Thymus (tissue), 14 donors: ENCODE measurements around the gene NIPA2. TPM values are rescaled to one million over a fixed set of nuclear protein-coding genes. Genes with fewer than 3 reads are reported as not detected.
A peak's percentile ranks its signal among the peaks of the same experiment; 100 is the strongest.
"Not testable (repeated sequence)": the region's sequence is repeated elsewhere in the genome, so short reads cannot be mapped to it uniquely, and the experiment has no call there.

ENCODE experiments used
- DNase-seq, 9 donors: peaks; one replicate each; pipeline ENCODE4 v3.0.0-alpha.2; 2013; ENCODE audit warnings: low spot score in 9 of 9, low read depth in 6 of 9, missing footprints in 1 of 9
- H3K27ac ChIP-seq, 2 donors: one replicate each; pipeline ENCODE4 v1.5.1; 2013; ENCODE audit warnings: control low read depth in 1 of 2, low read depth in 1 of 2, low read length in 1 of 2, mild to moderate bottlenecking in 1 of 2, moderate library complexity in 1 of 2
- H3K27me3 ChIP-seq, 2 donors: one replicate each; pipeline ENCODE4 v1.5.1; 2013; ENCODE audit warnings: low read length in 1 of 2; ENCODE audit not compliant: control insufficient read depth in 2 of 2, insufficient read depth in 1 of 2
- H3K36me3 ChIP-seq, 2 donors: one replicate each; pipeline ENCODE4 v1.5.1; 2013; ENCODE audit warnings: low read length in 1 of 2, mild to moderate bottlenecking in 1 of 2, moderate library complexity in 1 of 2; ENCODE audit not compliant: control insufficient read depth in 2 of 2, insufficient read depth in 2 of 2
- H3K4me1 ChIP-seq, 2 donors: one replicate each; pipeline ENCODE4 v1.5.1; 2013; ENCODE audit warnings: low read length in 2 of 2; ENCODE audit not compliant: control insufficient read depth in 2 of 2, insufficient read depth in 2 of 2
- H3K4me3 ChIP-seq, 2 donors: one replicate each; pipeline ENCODE4 v1.5.1; 2013; ENCODE audit warnings: low read length in 2 of 2, control low read depth in 1 of 2, mild to moderate bottlenecking in 1 of 2
- H3K9me3 ChIP-seq, 2 donors: one replicate each; pipeline ENCODE4 v1.5.1; 2013; ENCODE audit warnings: low read length in 1 of 2, mild to moderate bottlenecking in 1 of 2; ENCODE audit not compliant: control insufficient read depth in 2 of 2, insufficient read depth in 1 of 2
- WGBS: extraction: QIAGEN DNeasy Blood & Tissue Kit; methylation state at CpG from one replicate; pipeline ENCODE4 v1.1.7; 2013; 5-methylcytosine and 5-hydroxymethylcytosine counted together
- long read RNA-seq, 10 donors: transcript quantifications; one replicate each; lab custom pipeline, GENCODE V29; 2026
- polyA plus RNA-seq: library from polyadenylated mRNA; stranded (reverse); fragments of 200-250 nt; gene quantifications from one replicate; pipeline ENCODE4 v1.2.3, GENCODE V29; 2013
- total RNA-seq: library from RNA; stranded (reverse); fragments of 120-200 nt; gene quantifications from one replicate; pipeline ENCODE4 v1.2.4, GENCODE V29; 2013
- donor health status: healthy.

The NIPA2 gene
- total RNA-seq (35.7 TPM), polyA plus RNA-seq (22.0 TPM)
- long read RNA-seq, donor 1, partial matches to known transcripts, result 0 of 1 reads
- long read RNA-seq, donor 1, other reads (novel, unspliced or antisense), result 0 of 1 reads
- long read RNA-seq, donor 2, result 0 reads
- long read RNA-seq, donor 3, transcript NIPA2-203 (6 exons, 2,280 nt), result major isoform, 8 of 15 reads
- long read RNA-seq, donor 3, transcript NIPA2-201 (8 exons, 3,233 nt), result minor isoform, 5 of 15 reads
- long read RNA-seq, donor 3, partial matches to known transcripts, result 0 of 15 reads
- long read RNA-seq, donor 3, other reads (novel, unspliced or antisense), result 0 of 15 reads
- long read RNA-seq, donor 4, transcript NIPA2-203 (6 exons, 2,280 nt), result major isoform, 6 of 18 reads
- long read RNA-seq, donor 4, partial matches to known transcripts, result 8 of 18 reads
- long read RNA-seq, donor 4, other reads (novel, unspliced or antisense), result 0 of 18 reads
- long read RNA-seq, donor 5, partial matches to known transcripts, result 8 of 18 reads
- long read RNA-seq, donor 5, other reads (novel, unspliced or antisense), result 0 of 18 reads
- long read RNA-seq, donor 6, transcript NIPA2-203 (6 exons, 2,280 nt), result major isoform, 5 of 9 reads
- long read RNA-seq, donor 6, partial matches to known transcripts, result 0 of 9 reads
- long read RNA-seq, donor 6, other reads (novel, unspliced or antisense), result 0 of 9 reads
- long read RNA-seq, donor 7, transcript NIPA2-203 (6 exons, 2,280 nt), result major isoform, 12 of 26 reads
- long read RNA-seq, donor 7, partial matches to known transcripts, result 12 of 26 reads
- long read RNA-seq, donor 7, other reads (novel, unspliced or antisense), result 0 of 26 reads
- long read RNA-seq, donor 8, partial matches to known transcripts, result 6 of 10 reads
- long read RNA-seq, donor 8, other reads (novel, unspliced or antisense), result 0 of 10 reads
- long read RNA-seq, donor 9, transcript NIPA2-203 (6 exons, 2,280 nt), result major isoform, 5 of 7 reads
- long read RNA-seq, donor 9, partial matches to known transcripts, result 0 of 7 reads
- long read RNA-seq, donor 9, other reads (novel, unspliced or antisense), result 0 of 7 reads
- long read RNA-seq, donor 10, partial matches to known transcripts, result 0 of 8 reads
- long read RNA-seq, donor 10, other reads (novel, unspliced or antisense), result 0 of 8 reads

DNA sequence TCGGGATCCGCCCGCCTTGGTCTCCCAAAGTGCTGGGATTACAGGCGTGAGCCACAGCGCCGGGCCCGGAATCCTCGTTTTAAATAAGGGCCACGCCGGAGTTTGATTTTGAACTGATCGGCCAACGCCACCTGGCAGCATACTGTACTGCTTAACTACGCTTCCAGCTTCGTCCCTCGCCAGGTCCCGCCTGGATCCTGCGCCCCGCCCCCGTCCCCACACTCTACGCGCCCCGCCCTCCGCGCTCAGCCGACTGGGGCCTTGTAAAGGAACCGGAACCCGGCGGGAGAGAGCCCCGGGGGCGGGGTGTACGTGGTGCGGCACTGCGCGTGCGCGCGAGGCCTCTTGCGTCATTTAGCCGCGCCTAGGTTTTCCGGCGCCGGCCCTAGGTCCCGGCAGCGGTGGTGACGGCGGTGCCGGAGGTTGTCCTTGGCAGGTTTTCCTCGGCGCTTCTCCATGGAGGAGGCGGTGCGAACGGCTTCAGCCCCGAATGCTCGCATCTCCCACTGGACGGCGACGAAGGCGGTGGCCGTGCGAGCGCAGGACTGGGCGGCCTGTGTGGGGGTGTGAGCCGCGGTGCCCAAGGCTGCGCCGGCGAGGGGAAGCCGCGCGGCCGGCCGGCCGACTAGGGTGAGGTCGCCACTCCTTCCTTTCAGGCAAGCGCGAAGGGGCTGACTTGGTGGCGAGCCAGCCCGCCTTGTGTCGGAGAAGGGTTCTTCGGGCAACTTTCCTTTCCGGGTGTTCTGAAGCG lies at the start of gene NIPA2:
Gene NIPA2 (plus strand): TSS at position 375 of the 751 bp plus-strand sequence. CDS start 13,066 bp downstream, outside the sequence.
- under 1% methylated on average over 83 of the region's 83 CpGs for WGBS
- no peaks in the 10 kb centered on the region for H3K27me3 ChIP-seq

DNA sequence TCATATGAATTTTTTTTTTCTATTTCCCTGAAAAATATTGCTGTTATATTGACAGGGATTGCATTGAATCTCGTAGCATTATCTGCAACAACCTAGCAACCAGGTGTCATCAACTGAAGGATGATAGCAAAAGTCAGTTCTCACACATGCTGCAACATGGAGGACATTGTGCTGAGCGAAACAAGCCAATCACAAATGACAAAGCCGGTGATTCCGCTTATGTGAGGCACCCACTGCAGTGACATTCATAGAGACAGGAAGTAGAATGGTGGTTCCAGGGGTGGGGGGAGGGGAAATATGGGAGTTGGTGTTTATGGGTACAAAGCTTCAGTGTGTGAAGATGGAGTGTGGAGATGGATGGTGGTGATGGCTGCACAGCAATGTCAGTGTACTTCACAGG lies 44.4 kb upstream of the NIPA2 start:
- H3K4me1 ChIP-seq, result no peaks in the 10 kb centered on the region
- H3K9me3 ChIP-seq, result peaks cover 2 to 7% of the 10 kb centered on the region in 2 donors
- DNase-seq, result peak in 1 of 9 donors; percentile 13
- no peaks in the 10 kb centered on the region for H3K27me3 ChIP-seq
- no peak overlapping the region for H3K27ac ChIP-seq
- H3K36me3 ChIP-seq, result peaks cover 0 to 4% of the 10 kb centered on the region in 2 donors
- no peak overlapping the region for H3K4me3 ChIP-seq
- WGBS, result 93% methylated on average over 4 of the region's 4 CpGs

More for the DNA sequence above, at the start of gene NIPA2:
- Histone ChIP-seq H3K9me3 (no peaks in the 10 kb centered on the region), H3K4me1 (peaks cover 7 to 10% of the 10 kb centered on the region in 2 donors), H3K36me3 (peaks cover 3% of the 10 kb centered on the region in 2 donors), H3K4me3 (peak within 1 kb of the TSS; percentile 70 to 77), H3K27ac (peak within 1 kb of the TSS; percentile 82 to 95)
- DNase-seq, result peak; percentile 87 to 98 (median 95)

DNA sequence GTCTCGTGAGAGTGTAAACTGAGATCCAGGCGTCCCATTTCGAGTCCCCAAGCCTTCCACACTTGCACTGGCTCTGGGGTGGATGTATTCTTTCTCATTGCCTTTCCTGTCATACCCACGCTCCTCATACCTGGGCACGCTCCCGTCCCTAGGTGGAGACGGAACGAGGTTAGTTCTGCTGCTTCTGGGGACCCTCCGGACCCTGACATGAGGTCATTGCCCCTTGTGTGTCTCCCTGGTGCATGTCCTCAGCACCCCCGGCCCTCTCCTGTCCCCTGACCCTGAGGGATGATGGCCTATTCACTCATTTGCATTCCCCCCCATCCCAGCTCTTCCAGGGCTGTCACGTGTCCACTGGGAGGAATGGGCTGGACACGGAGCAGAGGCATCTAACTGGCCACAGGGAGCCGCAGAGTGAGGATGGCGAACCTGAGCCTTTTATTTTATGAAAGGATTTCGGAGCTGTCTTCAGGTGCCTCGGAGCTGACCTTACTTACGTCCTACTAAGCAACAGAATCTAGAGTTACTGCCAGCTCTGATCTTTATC lies 43.8 kb upstream of the NIPA2 start:
- 98% methylated on average over 17 of the region's 17 CpGs for WGBS
- Histone ChIP-seq H3K27me3 (no peaks in the 10 kb centered on the region), H3K4me3 (no peak overlapping the region), H3K9me3 (peaks cover 0 to under 1% of the 10 kb centered on the region in 2 donors), H3K4me1 (no peaks in the 10 kb centered on the region), H3K36me3 (no peaks in the 10 kb centered on the region), H3K27ac (no peak overlapping the region)
- no peak for DNase-seq

DNA sequence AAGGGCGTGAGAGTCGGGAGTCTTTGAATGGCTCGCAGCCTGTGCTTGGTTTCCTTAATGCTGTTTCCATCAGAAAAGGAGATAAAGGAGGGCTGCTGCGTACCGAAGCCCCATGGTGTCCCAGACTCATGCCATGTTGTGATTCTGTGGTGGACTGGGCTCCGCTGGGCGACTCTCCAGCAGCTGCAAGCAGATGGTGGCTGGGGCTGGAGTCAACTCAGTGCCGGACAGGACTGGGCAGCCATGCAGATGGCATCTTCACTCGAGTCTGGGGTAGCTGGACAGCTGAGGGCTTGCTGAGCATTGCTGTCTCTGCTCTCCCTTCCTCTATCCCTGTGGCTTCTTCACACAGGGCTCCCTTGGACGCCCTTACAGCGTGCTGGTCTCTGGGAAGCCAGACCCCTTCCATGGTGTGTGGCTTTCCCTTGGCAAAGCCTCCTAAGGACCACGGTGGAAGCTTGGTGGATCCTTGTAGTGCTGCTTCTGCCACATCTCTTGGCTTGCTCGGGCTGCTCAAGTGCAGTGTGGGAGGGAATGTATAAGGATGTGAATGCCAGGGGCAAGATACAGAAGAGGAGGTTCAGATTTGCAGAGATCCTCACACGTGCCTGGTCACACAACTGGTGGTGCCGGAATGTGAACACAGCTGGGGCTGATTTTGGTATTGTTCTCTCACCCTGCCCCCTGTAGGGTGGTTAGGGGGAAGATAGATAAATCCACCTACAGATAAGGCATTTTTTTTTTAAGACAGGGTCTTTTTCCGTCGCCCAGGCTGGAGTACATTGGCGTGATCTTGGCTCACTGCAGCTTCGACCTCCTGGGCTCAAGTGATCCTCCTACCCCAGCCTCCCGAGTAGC lies 43.0 kb upstream of the NIPA2 start:
- Histone ChIP-seq H3K4me3 (no peak overlapping the region), H3K36me3 (no peaks in the 10 kb centered on the region), H3K9me3 (no peaks in the 10 kb centered on the region), H3K27ac (no peak overlapping the region), H3K4me1 (no peaks in the 10 kb centered on the region), H3K27me3 (no peaks in the 10 kb centered on the region)
- no peak for DNase-seq
- 95% methylated on average over 20 of the region's 20 CpGs for WGBS

DNA sequence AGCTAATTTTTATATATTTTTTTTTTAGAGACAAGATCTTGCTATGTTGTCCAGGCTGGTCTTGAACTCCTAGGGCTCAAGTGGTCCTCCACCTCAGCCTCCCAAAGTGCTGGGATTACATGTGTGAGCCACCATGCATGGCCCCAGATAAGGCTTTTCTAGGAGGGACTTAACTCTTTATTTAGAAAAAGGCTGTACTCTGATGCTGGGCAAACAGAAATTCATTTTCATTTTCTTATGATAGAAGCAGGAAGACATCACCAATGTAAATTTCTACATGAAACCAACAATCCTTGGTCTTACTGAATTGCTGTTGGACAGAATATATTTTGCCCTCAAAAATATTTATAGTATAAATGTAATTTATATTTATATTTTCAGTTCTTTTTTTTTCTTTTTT lies 42.4 kb upstream of the NIPA2 start:
- no peak for DNase-seq
- Histone ChIP-seq H3K27me3 (no peaks in the 10 kb centered on the region), H3K36me3 (no peaks in the 10 kb centered on the region), H3K4me1 (no peaks in the 10 kb centered on the region), H3K9me3 (no peaks in the 10 kb centered on the region), H3K4me3 (no peak overlapping the region), H3K27ac (no peak overlapping the region)

DNA sequence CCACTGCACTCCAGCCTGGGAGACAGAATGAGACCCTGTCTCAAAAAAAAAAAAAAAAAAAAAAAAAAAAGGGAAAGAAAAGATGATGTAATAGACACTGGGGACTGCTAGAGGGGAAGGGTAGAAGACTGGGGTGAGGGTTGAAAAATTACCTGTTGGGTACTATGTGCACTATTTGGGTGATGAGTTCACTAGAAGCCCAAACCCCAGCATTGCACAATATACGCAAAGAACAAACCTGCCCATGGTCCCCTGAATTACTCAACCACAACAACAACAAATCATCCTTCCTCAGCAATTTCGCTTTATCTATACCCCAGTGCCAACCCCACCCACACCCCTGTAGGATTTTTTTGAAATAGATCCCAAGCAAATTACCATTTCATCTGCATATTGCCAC lies 38.6 kb upstream of the NIPA2 start:
- DNase-seq, result no peak
- H3K36me3 ChIP-seq, result no peaks in the 10 kb centered on the region
- WGBS, result 97% methylated on average over 2 of the region's 2 CpGs
- H3K4me1 ChIP-seq, result no peaks in the 10 kb centered on the region
- no peak overlapping the region for H3K27ac ChIP-seq
- no peaks in the 10 kb centered on the region for H3K9me3 ChIP-seq
- no peaks in the 10 kb centered on the region for H3K27me3 ChIP-seq
- no peak overlapping the region for H3K4me3 ChIP-seq

DNA sequence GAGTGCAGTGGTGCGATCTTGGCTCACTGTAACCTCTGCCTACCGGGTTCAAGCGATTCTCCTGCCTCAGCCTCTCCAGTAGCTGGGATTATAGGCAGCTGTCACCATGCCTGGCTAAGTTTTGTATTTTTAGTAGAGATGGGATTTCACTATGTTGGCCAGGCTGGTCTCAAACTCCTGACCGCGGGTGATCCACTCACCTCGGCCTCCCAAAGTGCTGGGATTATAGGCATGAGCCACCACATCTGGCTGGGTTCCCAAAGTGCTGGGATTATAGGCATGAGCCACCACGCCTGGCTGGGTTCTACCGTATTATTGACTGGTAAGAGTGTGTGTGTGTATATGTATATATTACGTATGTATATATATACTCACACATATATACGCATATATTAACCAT lies 35.5 kb upstream of the NIPA2 start:
- H3K9me3 ChIP-seq, H3K4me1 ChIP-seq, H3K36me3 ChIP-seq, H3K27me3 ChIP-seq, H3K27ac ChIP-seq, DNase-seq, H3K4me3 ChIP-seq: not testable (repeated sequence)
- WGBS, result 98% methylated on average over 10 of the region's 10 CpGs

DNA sequence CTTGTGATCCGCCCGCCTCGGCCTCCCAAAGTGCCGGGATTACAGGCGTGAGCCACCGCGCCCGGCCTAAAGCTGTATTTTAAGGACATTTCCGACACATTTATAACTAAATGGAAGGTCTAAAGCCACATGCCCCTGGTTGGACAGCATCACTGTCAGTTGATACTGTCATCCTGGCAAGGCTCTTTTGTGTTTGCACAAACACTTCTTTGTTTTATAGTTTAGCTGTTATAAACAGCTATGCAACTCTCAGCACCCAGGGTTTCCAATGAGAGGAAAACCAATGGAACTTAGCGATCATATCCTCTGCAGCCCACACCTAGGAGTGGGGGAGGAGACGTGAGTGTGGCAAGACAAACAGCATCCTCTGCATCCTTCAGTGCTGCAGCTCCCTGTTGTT lies 32.3 kb upstream of the NIPA2 start:
- Histone ChIP-seq H3K9me3 (no peaks in the 10 kb centered on the region), H3K27ac (no peak overlapping the region), H3K4me3 (no peak overlapping the region), H3K36me3 (no peaks in the 10 kb centered on the region), H3K4me1 (no peaks in the 10 kb centered on the region), H3K27me3 (no peaks in the 10 kb centered on the region)
- WGBS, result over 99% methylated on average over 11 of the region's 11 CpGs
- DNase-seq, result no peak
